Measurements from ENCODE around the gene POLR1A.

GRCh38 chr2:86037141-86037794 lies 68.4 kb downstream of the POLR1A start:
- no peak for TF ChIP-seq CTCF (IDR thresholded peaks at IDR 0.05)
- TF ChIP-seq EZH2 (IDR thresholded peaks at IDR 0.05; ENCODE audit: borderline replicate concordance, insufficient read depth, low read depth, low read length, poor library complexity, severe bottlenecking), result no peak
